ENCODE measurements around the gene CUEDC1.

Gene CUEDC1

DNA sequence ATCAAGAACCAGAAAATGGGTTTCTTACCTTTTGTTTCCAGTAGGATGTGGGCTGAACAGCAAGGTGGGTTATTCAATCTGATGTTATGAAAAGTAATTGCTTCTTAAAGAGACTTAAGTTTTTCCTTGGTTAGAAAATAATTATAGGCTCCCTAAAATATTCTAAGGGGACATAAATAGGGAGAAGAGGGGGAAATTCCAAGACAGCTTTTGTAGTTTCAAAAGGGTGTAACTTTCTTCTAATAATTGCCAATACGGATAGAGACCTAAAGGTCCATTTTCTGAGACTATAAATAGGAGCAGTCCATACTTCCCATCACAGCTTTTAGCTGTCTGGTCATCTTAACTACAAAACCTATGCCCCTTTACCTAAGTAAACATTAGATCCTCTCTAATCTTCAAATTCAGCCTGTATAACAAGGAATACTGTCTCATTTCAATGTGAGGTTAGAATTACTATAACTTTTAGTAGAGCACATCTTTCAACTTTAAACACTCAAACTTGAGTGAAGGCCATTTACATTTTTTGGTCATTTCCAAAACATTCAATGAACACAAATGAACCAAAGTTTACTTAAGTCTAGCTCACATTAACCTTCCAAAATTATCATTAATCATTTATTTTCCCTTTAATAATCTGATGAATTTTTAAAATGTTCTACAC is 46.4 kb upstream of the CUEDC1 start:
- Histone ChIP-seq H3K27ac (ENCODE audit: poor library complexity, severe bottlenecking) (peak overlapping the region; percentile 5), H3K36me3 (ENCODE audit: low read depth) (peaks cover 98% of the 10 kb centered on the region), H3K4me1 (ENCODE audit: insufficient read depth, poor library complexity, severe bottlenecking) (peaks cover 30% of the 10 kb centered on the region), H3K4me3 (ENCODE audit: severe bottlenecking) (no peak overlapping the region), H3K9me3 (ENCODE audit: severe bottlenecking) (no peaks in the 10 kb centered on the region), H3K27me3 (ENCODE audit: insufficient read depth, poor library complexity, severe bottlenecking) (no peaks in the 10 kb centered on the region)
- TF ChIP-seq, protein P1, sequence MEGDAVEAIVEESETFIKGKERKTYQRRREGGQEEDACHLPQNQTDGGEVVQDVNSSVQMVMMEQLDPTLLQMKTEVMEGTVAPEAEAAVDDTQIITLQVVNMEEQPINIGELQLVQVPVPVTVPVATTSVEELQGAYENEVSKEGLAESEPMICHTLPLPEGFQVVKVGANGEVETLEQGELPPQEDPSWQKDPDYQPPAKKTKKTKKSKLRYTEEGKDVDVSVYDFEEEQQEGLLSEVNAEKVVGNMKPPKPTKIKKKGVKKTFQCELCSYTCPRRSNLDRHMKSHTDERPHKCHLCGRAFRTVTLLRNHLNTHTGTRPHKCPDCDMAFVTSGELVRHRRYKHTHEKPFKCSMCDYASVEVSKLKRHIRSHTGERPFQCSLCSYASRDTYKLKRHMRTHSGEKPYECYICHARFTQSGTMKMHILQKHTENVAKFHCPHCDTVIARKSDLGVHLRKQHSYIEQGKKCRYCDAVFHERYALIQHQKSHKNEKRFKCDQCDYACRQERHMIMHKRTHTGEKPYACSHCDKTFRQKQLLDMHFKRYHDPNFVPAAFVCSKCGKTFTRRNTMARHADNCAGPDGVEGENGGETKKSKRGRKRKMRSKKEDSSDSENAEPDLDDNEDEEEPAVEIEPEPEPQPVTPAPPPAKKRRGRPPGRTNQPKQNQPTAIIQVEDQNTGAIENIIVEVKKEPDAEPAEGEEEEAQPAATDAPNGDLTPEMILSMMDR (IDR thresholded peaks at IDR 0.05; ENCODE audit: poor library complexity, severe bottlenecking), result no peak
- no peak for ATAC-seq (ENCODE audit: low read depth)
- DNase-seq (ENCODE audit: low spot score), result no peak

DNA sequence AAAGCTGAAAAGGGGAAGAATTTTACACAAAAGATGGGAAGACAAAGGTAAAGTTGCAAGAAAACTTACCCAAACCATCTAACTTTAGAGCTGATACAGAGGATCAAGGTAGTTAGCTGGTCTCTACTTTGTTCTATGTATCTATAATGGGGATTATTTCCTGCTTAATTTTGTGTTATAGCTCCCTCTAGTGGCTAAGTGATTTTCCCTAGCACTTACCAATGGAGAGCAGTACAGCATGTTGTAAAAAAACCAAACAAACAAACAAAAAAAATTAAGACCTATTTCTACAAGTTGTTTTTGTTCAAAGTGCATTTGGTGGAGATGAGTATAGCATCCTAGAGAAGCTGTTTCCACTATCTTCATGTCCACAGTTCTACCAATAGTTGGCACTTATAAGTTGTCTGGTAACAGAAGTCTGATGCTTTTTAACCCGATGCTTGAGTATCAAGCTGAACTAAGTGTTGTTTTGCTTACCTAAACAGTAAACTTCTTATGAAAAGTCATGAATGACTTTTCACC is 44.3 kb upstream of the CUEDC1 start:
- Histone ChIP-seq H3K4me1 (ENCODE audit: insufficient read depth, poor library complexity, severe bottlenecking) (peaks cover 16% of the 10 kb centered on the region), H3K4me3 (ENCODE audit: severe bottlenecking) (no peak overlapping the region), H3K27ac (ENCODE audit: poor library complexity, severe bottlenecking) (no peak overlapping the region), H3K27me3 (ENCODE audit: insufficient read depth, poor library complexity, severe bottlenecking) (no peaks in the 10 kb centered on the region), H3K9me3 (ENCODE audit: severe bottlenecking) (no peaks in the 10 kb centered on the region), H3K36me3 (ENCODE audit: low read depth) (peaks cover 89% of the 10 kb centered on the region)
- ATAC-seq (ENCODE audit: low read depth) (peak; percentile 73), DNase-seq (ENCODE audit: low spot score) (no peak)
- TF ChIP-seq, protein P1 (IDR thresholded peaks at IDR 0.05; ENCODE audit: poor library complexity, severe bottlenecking), result peak; percentile 91

DNA sequence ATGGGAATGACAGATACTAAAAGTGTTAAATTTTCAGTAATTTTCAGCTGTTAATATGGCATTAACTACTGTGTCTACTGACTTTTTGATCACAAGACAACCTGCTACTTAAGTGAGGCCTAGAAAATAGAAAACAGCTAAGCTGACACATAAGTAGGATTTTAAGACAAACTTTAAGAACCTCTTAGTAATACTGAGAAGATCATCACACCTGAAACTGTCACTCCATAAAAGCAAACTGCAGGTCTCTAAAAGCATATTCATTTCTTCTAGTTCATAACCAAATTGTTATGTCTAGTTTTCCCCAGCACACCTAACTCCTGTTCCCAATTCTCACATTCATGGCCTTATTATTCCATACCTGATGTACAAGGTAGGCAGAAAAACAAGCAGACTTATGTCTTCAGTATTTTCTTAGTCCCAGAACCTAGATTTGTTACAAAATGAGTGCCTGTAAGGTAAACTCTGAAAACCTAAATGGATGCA is 43.8 kb upstream of the CUEDC1 start:
- TF ChIP-seq, protein P1 (IDR thresholded peaks at IDR 0.05; ENCODE audit: poor library complexity, severe bottlenecking), result no peak
- Histone ChIP-seq H3K27ac (ENCODE audit: poor library complexity, severe bottlenecking) (no peak overlapping the region), H3K36me3 (ENCODE audit: low read depth) (peaks cover 89% of the 10 kb centered on the region), H3K4me1 (ENCODE audit: insufficient read depth, poor library complexity, severe bottlenecking) (peaks cover 10% of the 10 kb centered on the region), H3K4me3 (ENCODE audit: severe bottlenecking) (no peak overlapping the region), H3K9me3 (ENCODE audit: severe bottlenecking) (no peaks in the 10 kb centered on the region), H3K27me3 (ENCODE audit: insufficient read depth, poor library complexity, severe bottlenecking) (no peaks in the 10 kb centered on the region)
- no peak for ATAC-seq (ENCODE audit: low read depth)
- DNase-seq (ENCODE audit: low spot score), result no peak

DNA sequence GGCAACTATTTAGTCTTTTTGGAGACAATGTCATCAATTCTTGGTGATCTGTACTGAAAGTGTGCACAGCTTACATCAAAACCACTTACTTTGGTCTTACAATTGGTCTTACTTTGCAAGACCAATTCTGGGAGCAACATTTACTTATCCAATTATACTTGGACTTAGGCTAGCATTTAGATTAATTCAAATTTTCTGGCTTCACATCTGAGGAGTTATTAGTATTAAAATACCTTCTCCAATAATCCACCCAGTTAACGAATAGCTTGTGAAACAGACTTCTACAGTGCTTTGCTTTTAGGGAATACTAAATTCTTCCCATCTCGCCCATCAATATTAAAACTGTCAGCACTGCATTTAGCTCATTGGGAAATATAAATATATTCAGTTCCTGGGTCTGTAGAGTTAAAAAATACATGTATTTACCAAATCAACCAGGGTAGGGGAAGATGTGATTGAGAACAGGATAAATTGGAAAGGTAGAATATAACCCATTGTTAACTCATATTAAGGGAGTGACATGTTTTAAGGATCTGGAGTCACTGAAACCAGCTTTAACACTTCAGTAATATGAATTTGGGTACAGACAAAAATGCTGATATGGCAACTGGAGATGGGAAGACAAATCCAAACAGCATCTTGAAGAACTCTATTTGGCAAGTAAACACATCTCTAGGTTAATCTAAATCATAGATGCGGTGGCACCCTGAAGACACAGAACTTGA is 42.0 kb upstream of the CUEDC1 start:
- Histone ChIP-seq H3K36me3 (ENCODE audit: low read depth) (peaks cover 78% of the 10 kb centered on the region), H3K9me3 (ENCODE audit: severe bottlenecking) (no peaks in the 10 kb centered on the region), H3K27me3 (ENCODE audit: insufficient read depth, poor library complexity, severe bottlenecking) (no peaks in the 10 kb centered on the region), H3K27ac (ENCODE audit: poor library complexity, severe bottlenecking) (no peak overlapping the region), H3K4me3 (ENCODE audit: severe bottlenecking) (no peak overlapping the region), H3K4me1 (ENCODE audit: insufficient read depth, poor library complexity, severe bottlenecking) (no peaks in the 10 kb centered on the region)
- no peak for ATAC-seq (ENCODE audit: low read depth)
- TF ChIP-seq, protein P1 (IDR thresholded peaks at IDR 0.05; ENCODE audit: poor library complexity, severe bottlenecking), result no peak
- DNase-seq (ENCODE audit: low spot score), result no peak

Measured in RWPE2 (cell line).